Heart right ventricle (tissue), 16 donors: ENCODE results near the gene ADCYAP1R1. TPM values are rescaled to one million over a fixed set of nuclear protein-coding genes. Genes with fewer than 3 reads are reported as not detected.

Experiments used
- ATAC-seq, 8 donors: fragments of 200-7000 bp; cut with Tn5 transposase; one replicate each; pipeline ENCODE4 v1.9.1; 2020; ENCODE audit warnings: mild to moderate bottlenecking in 8 of 8, moderate library complexity in 8 of 8, moderate number of reproducible peaks in 1 of 8
- DNase-seq, 2 donors: peaks; one replicate each; pipeline ENCODE4 v3.0.0-alpha.2; 2020
- H3K27ac ChIP-seq, 10 donors: fragments of 200-600 bp; sonication (generic) in 2 of 10; one replicate each; pipeline versions ENCODE4 v1.5.0 to v1.8.0; 2020 to 2022; ENCODE audit warnings: mild to moderate bottlenecking in 3 of 10
- H3K27me3 ChIP-seq, 7 donors: fragments of 200-600 bp; one replicate each; pipeline ENCODE4 v1.8.0; 2021 to 2022; ENCODE audit warnings: mild to moderate bottlenecking in 2 of 7
- H3K36me3 ChIP-seq, 9 donors: fragments of 200-600 bp; sonication (generic) in 1 of 9; one replicate each; pipeline versions ENCODE4 v1.5.0 to v1.8.0; 2020 to 2022; ENCODE audit warnings: mild to moderate bottlenecking in 2 of 9
- H3K4me1 ChIP-seq, 9 donors: fragments of 200-600 bp; sonication (generic) in 1 of 9; one replicate each; pipeline versions ENCODE4 v1.5.0 to v1.8.0; 2020 to 2022; ENCODE audit warnings: mild to moderate bottlenecking in 4 of 9
- H3K4me3 ChIP-seq, 10 donors: fragments of 200-600 bp; sonication (generic) in 2 of 10; one replicate each; pipeline versions ENCODE4 v1.5.0 to v1.8.0; 2020 to 2022; ENCODE audit warnings: mild to moderate bottlenecking in 7 of 10, moderate library complexity in 2 of 10
- H3K9me3 ChIP-seq, 11 donors: fragments of 200-600 bp in 10 of 11; sonication (generic) in 2 of 11; one replicate each; pipeline versions ENCODE4 v1.5.0 to v1.8.0; 2013 to 2022; ENCODE audit warnings: mild to moderate bottlenecking in 2 of 11, control low read depth in 1 of 11, moderate library complexity in 1 of 11
- WGBS, 2 donors: extraction: QIAGEN DNeasy Blood & Tissue Kit; methylation state at CpG; one replicate each; pipeline ENCODE4 v1.1.7; 2013; ENCODE audit warnings: inconsistent platforms in 1 of 2; 5-methylcytosine and 5-hydroxymethylcytosine counted together
- intact Hi-C, 10 donors: fragments of 100-400 bp; cut with DNase I; formaldehyde crosslinking; loops; one replicate each; pipeline versions ENCODE4 v1.11.1 to v1.14.2; 2022
- polyA plus RNA-seq, 2 donors: library from polyadenylated mRNA; stranded (reverse); fragments of 200-250 nt; gene quantifications; one replicate each; pipeline ENCODE4 v1.2.3, GENCODE V29; 2013
- total RNA-seq, 10 donors: library from RNA; stranded (reverse); fragmentation: NEBNext Ultra II Directional in 3 of 10; extraction: Animal tissue kit (Norgen Biotek cat#: 25700) in 3 of 10; gene quantifications; one replicate each; pipeline versions ENCODE4 v1.2.1 to v1.2.4, GENCODE V29; 2021 to 2023
- TF ChIP-seq, protein P1 (sequence below), 9 donors: fragments of 200-600 bp; sonication (generic) in 2 of 9; IDR thresholded peaks; one replicate each; pipeline versions ENCODE4 v1.5.0 to v1.8.0; 2021 to 2022; ENCODE audit warnings: antibody characterized with exemption in 9 of 9, mild to moderate bottlenecking in 5 of 9, moderate library complexity in 1 of 9
- donor health status: Arrhythmogenic right ventricular cardiomyopathy.
- donor health status: ischemic (EF 13 %, LVEDD 7.1; RV severe dilation, severe dysfunction).
- donor health status: healthy with polysubstance abuse.
- donor health status: DM: no; HTN: yes; CAD: no.
- donor health status: DM: no; HTN: no; CAD: no.
- donor health status: ischemic (EF 25% LVEDD 6.9; RV normal size, moderate dysfunction).
- donor health status: ischemic (EF 25% LVEDD 5.7; RV mildly dilated, moderate dysfunction).
- donor health status: healthy.
- donor health status: DM: yes; HTN: yes; CAD: no.
- donor health status: Ischemic cardiomyopathy.
- donor health status: ischemic (EF 35%, LVEDD 5.7; RV mildly dilated, moderate dysfunction).
- donor health status: nonischemic (EF 11% LVEDD 7.7; RV severe dilation, severe dysfunction).
- donor health status: DM: yes; HTN: yes; CAD: no.
- donor health status: PGD.
- donor health status: ischemic (EF 29% LVEDD 5.4; RV normal size, mild dysfunction).
- donor health status: nonischemic (EF 23%, LVEDD 6.1; RV moderate dilation, normal function).

The ADCYAP1R1 gene
- total and polyA plus RNA-seq, 12 donors, result 0.59 to 5.8 (median 1.6) TPM

DNA sequence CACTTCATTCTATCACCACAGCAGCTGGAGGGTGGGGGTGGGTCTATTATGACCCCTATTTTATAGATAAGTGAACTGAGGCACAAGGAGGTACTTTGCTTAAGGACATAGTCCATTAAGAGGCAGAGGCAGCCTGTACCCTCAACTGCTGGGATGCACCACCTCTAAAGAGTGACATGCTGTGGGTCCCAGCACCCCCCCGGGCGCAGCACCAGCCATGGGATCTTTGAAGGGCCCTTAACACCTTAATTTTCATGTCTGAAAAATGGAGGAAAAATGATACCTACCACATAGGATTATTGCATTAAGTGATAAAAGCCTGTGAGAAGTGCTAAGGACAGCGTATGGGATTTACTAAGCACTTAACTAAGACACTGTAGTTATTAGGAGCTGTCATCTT is 15.4 kb downstream of the ADCYAP1R1 start:
- TF ChIP-seq, protein P1, sequence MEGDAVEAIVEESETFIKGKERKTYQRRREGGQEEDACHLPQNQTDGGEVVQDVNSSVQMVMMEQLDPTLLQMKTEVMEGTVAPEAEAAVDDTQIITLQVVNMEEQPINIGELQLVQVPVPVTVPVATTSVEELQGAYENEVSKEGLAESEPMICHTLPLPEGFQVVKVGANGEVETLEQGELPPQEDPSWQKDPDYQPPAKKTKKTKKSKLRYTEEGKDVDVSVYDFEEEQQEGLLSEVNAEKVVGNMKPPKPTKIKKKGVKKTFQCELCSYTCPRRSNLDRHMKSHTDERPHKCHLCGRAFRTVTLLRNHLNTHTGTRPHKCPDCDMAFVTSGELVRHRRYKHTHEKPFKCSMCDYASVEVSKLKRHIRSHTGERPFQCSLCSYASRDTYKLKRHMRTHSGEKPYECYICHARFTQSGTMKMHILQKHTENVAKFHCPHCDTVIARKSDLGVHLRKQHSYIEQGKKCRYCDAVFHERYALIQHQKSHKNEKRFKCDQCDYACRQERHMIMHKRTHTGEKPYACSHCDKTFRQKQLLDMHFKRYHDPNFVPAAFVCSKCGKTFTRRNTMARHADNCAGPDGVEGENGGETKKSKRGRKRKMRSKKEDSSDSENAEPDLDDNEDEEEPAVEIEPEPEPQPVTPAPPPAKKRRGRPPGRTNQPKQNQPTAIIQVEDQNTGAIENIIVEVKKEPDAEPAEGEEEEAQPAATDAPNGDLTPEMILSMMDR (IDR thresholded peaks at IDR 0.05), result no peak
- DNase-seq (no peak), ATAC-seq (no peak)
- H3K4me1 ChIP-seq, result peaks cover 0 to 12% (median 0%) of the 10 kb centered on the region in 9 donors
- H3K9me3 ChIP-seq, result no peaks in the 10 kb centered on the region
- no peaks in the 10 kb centered on the region for H3K36me3 ChIP-seq
- WGBS, 2 donors, result 74 to 76% methylated on average over 3 of the region's 3 CpGs
- H3K27me3 ChIP-seq, result no peaks in the 10 kb centered on the region
- H3K4me3 ChIP-seq, result no peak overlapping the region
- no peak overlapping the region for H3K27ac ChIP-seq
- intact Hi-C loops, result no loop called here

DNA sequence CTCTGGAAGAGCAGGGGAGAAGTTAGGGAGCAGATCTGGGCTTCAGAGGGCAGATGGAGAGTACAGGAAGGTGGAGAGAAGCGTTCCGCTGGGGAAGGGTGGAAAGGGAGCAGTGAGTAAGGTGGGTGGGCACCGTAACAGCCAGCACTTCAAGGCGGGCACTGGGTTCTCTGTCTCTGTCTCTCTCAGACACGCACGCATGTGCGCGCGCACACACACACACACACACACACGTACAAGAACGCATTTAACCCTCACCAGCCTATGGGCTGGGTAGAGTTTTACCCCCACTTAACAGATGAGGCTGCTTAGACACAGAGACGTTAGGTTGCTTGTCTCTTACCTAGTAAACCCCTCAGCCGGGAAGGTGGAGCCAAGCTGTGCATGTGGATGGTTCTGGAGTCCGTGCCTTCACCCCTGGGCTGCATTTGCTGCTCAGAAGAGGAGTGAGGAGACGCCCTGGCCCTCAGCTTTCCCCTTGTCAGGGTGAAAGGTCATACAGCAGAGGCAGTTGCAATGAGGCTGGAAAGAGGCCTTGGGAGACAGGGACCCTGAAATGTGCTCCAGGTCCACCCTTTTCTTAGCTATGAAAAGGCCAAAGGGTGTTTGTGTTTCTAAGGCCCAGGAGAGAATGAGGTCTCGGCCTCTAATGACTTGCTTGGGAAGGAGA is 16.0 kb downstream of the ADCYAP1R1 start:
- H3K4me1 ChIP-seq, result peaks cover 0 to 12% (median 0%) of the 10 kb centered on the region in 9 donors
- ATAC-seq (no peak), DNase-seq (no peak)
- TF ChIP-seq, protein P1 (IDR thresholded peaks at IDR 0.05), result no peak
- no peaks in the 10 kb centered on the region for H3K27me3 ChIP-seq
- no peak overlapping the region for H3K27ac ChIP-seq
- no peak overlapping the region for H3K4me3 ChIP-seq
- no peaks in the 10 kb centered on the region for H3K36me3 ChIP-seq
- H3K9me3 ChIP-seq, result no peaks in the 10 kb centered on the region
- intact Hi-C loops, result no loop called here
- WGBS, 2 donors, result 93 to 94% methylated on average over 16 of the region's 16 CpGs

DNA sequence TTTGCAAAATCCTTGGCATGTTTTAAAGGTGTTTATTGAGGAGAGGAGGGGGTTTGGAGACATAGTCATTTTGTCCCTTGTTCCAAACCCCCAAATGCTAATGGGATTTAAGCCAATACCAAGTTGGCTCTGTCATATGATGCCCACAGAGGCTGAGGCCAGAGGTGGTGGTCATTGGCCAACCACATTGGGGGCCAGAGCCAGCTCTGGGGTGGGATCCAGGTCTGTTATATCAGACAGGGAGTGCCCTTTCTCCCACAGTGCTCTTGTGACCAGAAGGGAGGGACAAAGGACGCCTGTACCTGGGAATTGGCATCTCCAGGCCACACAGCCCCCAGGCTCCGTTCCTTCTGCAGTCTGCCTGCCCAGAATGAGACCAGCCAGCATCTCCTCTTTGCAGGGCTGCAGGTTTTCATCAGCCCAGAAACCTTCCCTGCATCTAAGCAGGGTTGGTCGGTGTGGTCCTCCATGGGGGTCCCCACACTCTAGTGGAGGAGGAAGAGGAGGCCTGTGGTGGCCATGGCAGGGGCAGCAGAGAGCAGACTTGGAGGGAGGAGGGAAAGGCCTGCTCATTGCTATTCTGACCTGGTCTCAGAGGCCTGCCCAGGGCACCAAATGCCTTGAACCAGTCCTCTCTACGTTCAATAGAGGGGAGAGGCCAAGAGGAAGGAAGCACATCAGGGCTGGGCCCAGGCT is 17.9 kb downstream of the ADCYAP1R1 start:
- no peak for ATAC-seq
- WGBS, 2 donors, result 69 to 82% methylated on average over 4 of the region's 4 CpGs
- Histone ChIP-seq H3K36me3 (no peaks in the 10 kb centered on the region), H3K9me3 (no peaks in the 10 kb centered on the region), H3K4me3 (no peak overlapping the region), H3K4me1 (peaks cover 0 to 25% (median 6%) of the 10 kb centered on the region in 9 donors), H3K27me3 (no peaks in the 10 kb centered on the region), H3K27ac (peak overlapping the region in 1 of 10 donors; percentile 74)
- intact Hi-C loops, result no loop called here
- TF ChIP-seq, protein P1 (IDR thresholded peaks at IDR 0.05), result no peak
- no peak for DNase-seq

DNA sequence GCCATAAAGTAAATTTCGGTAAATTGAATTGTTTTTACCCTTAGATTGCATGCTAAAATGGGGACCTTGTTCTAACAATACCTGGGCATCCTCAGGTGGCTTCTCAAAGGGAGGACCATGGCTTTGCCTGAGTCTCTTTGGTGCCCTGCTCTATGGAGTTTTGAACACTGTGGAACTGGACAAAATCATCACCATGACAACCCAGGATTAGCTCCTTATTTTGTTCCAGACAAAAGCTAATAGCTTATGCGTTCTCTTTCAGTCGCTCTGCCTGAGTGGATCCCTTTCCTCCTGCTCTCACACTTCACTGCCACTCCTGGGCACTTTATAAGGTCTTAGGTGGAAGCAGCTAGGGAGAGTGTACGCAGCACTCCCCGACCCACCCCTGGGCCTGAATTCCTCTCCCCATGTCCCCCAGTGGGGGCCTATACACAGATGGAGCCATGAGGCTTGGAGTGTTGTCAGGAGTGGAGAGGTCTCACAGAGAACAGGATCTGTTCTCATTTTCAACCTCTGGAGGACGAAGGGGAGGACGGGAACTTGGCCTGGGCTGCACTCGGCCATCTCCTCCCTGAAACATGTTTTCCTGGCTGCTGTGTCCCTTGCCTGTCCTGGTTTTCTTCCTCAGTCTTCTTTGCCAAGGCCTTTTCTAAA is 19.0 kb downstream of the ADCYAP1R1 start:
- Histone ChIP-seq H3K27me3 (no peaks in the 10 kb centered on the region), H3K9me3 (no peaks in the 10 kb centered on the region), H3K4me3 (no peak overlapping the region), H3K4me1 (peaks cover 0 to 28% (median 6%) of the 10 kb centered on the region in 9 donors), H3K27ac (peak overlapping the region in 7 of 10 donors; percentile 14 to 74 (median 55)), H3K36me3 (no peaks in the 10 kb centered on the region)
- TF ChIP-seq, protein P1 (IDR thresholded peaks at IDR 0.05), result no peak
- ATAC-seq (peak in 6 of 8 donors; percentile 34 to 73 (median 50)), DNase-seq (no peak)
- WGBS, 2 donors, result 81% methylated on average over 8 of the region's 8 CpGs
- intact Hi-C loops, result no loop called here
